PC-9 (cell line): Measurements from ENCODE around the gene PCGF3.

Experiments
- EZH2 ChIP-seq: fragments of 200-600 bp; sonication (generic); IDR thresholded peaks from 2 replicates; pipeline ENCODE4 v1.8.0; 2017; ENCODE audit warnings: antibody characterized with exemption, low read depth
- TF ChIP-seq, protein P1 (sequence below): fragments of 200-600 bp; sonication (generic); conservative IDR thresholded peaks from 2 replicates; pipeline ENCODE4 v1.6.1; 2017; ENCODE audit warnings: mixed run types, antibody characterized with exemption, mild to moderate bottlenecking, moderate library complexity

DNA sequence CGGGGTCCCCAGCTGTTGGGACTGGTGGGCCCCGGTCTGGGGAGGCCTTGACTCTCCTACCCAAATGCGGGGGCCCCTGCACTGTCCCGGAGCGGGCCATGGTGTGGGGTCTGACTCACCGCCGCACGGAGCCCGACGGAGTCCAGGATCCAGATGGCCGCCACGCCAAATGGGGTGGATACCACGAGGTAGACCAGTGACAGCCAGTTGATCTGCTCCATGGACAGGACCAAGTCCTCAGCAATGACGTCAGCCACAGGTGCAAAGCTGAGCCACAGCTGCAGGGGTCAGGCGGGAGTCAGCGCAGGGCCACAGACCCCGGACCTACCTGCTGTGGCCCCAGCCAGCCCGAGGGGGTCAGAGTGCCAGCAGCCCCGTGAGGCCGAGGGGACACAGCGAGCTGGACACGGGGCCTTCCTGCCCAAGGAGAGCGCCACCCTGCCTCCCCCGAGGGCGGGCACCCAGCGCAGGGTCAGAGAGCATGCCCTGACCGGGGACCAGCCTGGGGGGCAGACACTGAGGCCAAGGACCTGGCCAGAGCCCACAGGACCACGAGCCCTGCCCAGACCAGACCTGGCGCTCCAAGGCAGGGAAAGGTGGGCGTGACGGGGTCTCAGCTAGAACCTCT is 19.1 kb upstream of the PCGF3 start:
- TF ChIP-seq EZH2, result no peak
- TF ChIP-seq, protein P1, sequence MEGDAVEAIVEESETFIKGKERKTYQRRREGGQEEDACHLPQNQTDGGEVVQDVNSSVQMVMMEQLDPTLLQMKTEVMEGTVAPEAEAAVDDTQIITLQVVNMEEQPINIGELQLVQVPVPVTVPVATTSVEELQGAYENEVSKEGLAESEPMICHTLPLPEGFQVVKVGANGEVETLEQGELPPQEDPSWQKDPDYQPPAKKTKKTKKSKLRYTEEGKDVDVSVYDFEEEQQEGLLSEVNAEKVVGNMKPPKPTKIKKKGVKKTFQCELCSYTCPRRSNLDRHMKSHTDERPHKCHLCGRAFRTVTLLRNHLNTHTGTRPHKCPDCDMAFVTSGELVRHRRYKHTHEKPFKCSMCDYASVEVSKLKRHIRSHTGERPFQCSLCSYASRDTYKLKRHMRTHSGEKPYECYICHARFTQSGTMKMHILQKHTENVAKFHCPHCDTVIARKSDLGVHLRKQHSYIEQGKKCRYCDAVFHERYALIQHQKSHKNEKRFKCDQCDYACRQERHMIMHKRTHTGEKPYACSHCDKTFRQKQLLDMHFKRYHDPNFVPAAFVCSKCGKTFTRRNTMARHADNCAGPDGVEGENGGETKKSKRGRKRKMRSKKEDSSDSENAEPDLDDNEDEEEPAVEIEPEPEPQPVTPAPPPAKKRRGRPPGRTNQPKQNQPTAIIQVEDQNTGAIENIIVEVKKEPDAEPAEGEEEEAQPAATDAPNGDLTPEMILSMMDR, result no peak
